ENCODE results near the gene MYL7.

GRCh38 chr7:44101303-44101965, 39.7 kb downstream of the MYL7 start:
- TF ChIP-seq CTCF (conservative IDR thresholded peaks at IDR 0.05 in 1 of 2, IDR thresholded peaks at IDR 0.05 in 1 of 2; ENCODE audit: low read depth in 1 of 2, low read length in 2 of 2) (no peak), EZH2 (IDR thresholded peaks at IDR 0.05; ENCODE audit: low read length, missing control alignments) (no peak)

Data from fibroblast of lung (primary cell).